Measurements from ENCODE around the gene MEF2C.

GRCh38 chr5:88930335-88930734, 47.4 kb upstream of the MEF2C start:
- TF ChIP-seq, protein P1, sequence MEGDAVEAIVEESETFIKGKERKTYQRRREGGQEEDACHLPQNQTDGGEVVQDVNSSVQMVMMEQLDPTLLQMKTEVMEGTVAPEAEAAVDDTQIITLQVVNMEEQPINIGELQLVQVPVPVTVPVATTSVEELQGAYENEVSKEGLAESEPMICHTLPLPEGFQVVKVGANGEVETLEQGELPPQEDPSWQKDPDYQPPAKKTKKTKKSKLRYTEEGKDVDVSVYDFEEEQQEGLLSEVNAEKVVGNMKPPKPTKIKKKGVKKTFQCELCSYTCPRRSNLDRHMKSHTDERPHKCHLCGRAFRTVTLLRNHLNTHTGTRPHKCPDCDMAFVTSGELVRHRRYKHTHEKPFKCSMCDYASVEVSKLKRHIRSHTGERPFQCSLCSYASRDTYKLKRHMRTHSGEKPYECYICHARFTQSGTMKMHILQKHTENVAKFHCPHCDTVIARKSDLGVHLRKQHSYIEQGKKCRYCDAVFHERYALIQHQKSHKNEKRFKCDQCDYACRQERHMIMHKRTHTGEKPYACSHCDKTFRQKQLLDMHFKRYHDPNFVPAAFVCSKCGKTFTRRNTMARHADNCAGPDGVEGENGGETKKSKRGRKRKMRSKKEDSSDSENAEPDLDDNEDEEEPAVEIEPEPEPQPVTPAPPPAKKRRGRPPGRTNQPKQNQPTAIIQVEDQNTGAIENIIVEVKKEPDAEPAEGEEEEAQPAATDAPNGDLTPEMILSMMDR (IDR thresholded peaks at IDR 0.05), result no peak
- no peak for TF ChIP-seq POLR2A (IDR thresholded peaks at IDR 0.05)
